ENCODE data around the gene C10orf67. TPM values are rescaled to one million over a fixed set of nuclear protein-coding genes. Genes with fewer than 3 reads are reported as not detected.

C10orf67 gene
- polyA plus RNA-seq, 1 donor from 2014 or later: 0.48 TPM

DNA sequence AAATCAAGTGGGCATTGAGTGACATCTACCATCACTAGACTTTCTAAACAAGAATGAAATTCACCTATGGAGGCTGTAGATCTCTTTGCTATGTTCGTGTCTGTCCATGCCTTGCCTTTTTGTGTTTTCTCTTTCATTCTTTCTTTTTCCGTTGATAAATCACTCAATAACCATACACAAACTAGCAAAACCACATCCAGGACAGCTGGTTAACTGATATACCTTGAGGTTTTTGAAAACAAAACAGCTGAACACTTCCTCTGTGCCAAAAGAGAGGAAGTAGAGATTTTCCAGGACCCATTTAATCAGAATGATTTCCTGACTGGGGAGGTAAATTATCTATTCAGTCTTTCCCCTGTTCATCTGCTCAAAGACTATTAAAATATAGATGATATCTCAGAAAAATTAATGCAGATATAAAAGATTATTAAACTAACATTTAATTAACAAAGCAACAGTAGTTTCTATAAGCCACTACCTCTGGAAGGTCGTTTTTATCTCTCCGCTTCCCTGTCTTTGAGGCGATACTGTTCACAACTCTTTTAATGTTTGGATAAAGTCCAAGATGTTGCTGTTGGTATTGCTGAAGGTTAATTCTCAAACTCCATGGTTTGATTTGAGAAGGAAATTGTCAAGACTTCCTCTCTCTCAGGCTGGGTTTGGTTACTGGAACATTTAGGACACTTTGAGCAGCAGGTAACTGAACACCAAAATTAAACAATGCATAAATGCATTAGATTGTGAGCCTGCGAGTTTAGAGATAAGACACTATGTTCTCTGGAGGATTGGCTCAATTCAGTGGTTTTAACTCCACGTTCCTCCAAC is 24.4 kb upstream of the C10orf67 start:
- no peak overlapping the region for H2AFZ ChIP-seq (ENCODE audit: low read depth, low read length)
- H3K36me3 ChIP-seq (ENCODE audit: insufficient read depth, low read length): no peaks in the 10 kb centered on the region
- H3K27me3 ChIP-seq (ENCODE audit: insufficient read depth, low read depth, low read length): no peaks in the 10 kb centered on the region
- no peaks in the 10 kb centered on the region for H3K79me2 ChIP-seq (replicated peaks; ENCODE audit: insufficient read depth, low read length)
- no peak overlapping the region for H3K9ac ChIP-seq (ENCODE audit: low read length)
- no peak overlapping the region for H3K4me3 ChIP-seq (ENCODE audit: low read length)
- H3K4me2 ChIP-seq (ENCODE audit: low read length): no peak overlapping the region
- no peaks in the 10 kb centered on the region for H3K9me3 ChIP-seq (ENCODE audit: low read length)
- H4K20me1 ChIP-seq (ENCODE audit: insufficient read depth): no peaks in the 10 kb centered on the region
- TF ChIP-seq POLR2AphosphoS5 (IDR thresholded peaks at IDR 0.05) (no peak), EP300 (conservative IDR thresholded peaks at IDR 0.05; ENCODE audit: poor library complexity, severe bottlenecking) (no peak), TAF1 (IDR thresholded peaks at IDR 0.05; ENCODE audit: low read depth) (no peak), SMC3 (conservative IDR thresholded peaks at IDR 0.05; ENCODE audit: poor library complexity) (no peak), EZH2 (IDR thresholded peaks at IDR 0.05; ENCODE audit: borderline replicate concordance, insufficient read depth, low read length, poor library complexity, severe bottlenecking) (no peak), RAD21 (conservative IDR thresholded peaks at IDR 0.05) (no peak), MXI1 (conservative IDR thresholded peaks at IDR 0.05; ENCODE audit: poor library complexity, severe bottlenecking) (no peak)
- TF ChIP-seq, protein P1, sequence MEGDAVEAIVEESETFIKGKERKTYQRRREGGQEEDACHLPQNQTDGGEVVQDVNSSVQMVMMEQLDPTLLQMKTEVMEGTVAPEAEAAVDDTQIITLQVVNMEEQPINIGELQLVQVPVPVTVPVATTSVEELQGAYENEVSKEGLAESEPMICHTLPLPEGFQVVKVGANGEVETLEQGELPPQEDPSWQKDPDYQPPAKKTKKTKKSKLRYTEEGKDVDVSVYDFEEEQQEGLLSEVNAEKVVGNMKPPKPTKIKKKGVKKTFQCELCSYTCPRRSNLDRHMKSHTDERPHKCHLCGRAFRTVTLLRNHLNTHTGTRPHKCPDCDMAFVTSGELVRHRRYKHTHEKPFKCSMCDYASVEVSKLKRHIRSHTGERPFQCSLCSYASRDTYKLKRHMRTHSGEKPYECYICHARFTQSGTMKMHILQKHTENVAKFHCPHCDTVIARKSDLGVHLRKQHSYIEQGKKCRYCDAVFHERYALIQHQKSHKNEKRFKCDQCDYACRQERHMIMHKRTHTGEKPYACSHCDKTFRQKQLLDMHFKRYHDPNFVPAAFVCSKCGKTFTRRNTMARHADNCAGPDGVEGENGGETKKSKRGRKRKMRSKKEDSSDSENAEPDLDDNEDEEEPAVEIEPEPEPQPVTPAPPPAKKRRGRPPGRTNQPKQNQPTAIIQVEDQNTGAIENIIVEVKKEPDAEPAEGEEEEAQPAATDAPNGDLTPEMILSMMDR (IDR thresholded peaks at IDR 0.05; ENCODE audit: poor library complexity, severe bottlenecking): no peak
- TF ChIP-seq, protein P2, sequence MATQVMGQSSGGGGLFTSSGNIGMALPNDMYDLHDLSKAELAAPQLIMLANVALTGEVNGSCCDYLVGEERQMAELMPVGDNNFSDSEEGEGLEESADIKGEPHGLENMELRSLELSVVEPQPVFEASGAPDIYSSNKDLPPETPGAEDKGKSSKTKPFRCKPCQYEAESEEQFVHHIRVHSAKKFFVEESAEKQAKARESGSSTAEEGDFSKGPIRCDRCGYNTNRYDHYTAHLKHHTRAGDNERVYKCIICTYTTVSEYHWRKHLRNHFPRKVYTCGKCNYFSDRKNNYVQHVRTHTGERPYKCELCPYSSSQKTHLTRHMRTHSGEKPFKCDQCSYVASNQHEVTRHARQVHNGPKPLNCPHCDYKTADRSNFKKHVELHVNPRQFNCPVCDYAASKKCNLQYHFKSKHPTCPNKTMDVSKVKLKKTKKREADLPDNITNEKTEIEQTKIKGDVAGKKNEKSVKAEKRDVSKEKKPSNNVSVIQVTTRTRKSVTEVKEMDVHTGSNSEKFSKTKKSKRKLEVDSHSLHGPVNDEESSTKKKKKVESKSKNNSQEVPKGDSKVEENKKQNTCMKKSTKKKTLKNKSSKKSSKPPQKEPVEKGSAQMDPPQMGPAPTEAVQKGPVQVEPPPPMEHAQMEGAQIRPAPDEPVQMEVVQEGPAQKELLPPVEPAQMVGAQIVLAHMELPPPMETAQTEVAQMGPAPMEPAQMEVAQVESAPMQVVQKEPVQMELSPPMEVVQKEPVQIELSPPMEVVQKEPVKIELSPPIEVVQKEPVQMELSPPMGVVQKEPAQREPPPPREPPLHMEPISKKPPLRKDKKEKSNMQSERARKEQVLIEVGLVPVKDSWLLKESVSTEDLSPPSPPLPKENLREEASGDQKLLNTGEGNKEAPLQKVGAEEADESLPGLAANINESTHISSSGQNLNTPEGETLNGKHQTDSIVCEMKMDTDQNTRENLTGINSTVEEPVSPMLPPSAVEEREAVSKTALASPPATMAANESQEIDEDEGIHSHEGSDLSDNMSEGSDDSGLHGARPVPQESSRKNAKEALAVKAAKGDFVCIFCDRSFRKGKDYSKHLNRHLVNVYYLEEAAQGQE (IDR thresholded peaks at IDR 0.05; ENCODE audit: borderline replicate concordance): no peak
- H3F3A ChIP-seq (ENCODE audit: insufficient read depth, low read length, poor library complexity, severe bottlenecking): no peaks in the 10 kb centered on the region
- H3K27ac ChIP-seq (ENCODE audit: low read length): no peak overlapping the region
- H3K9me2 ChIP-seq (ENCODE audit: insufficient read depth, low read length): no peaks in the 10 kb centered on the region

DNA sequence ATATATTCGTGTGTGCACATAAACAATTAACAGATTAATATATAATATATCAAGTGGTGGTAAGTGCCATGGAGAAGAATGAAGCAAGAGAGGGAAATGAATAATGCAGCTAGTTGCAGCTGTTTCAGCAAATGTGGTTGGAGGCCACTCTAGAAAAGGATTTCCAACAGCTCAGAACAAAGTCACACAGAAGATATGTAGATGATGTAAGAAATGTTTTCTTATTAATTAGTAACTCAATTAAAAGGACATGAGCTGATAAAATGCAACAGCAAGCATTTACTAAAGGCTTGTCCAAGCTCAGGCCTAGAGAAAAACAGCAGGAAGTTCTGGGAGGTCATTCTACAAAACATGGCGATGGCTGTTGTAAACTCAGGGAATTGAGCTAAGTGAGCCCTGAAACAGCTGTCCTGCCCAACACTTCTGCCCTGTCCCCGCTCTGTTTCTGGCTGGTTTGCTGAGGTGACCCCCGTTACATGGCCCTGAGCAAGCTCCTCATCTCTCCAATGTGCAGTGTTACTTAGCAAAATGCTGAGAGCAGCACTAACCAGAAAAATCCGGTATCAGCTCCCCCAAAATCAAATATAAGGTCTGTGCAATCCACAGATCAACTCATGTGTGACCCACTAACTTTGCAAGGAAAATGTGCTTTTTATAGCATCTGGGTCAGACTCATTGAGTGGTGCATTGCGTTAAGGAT is 23.4 kb upstream of the C10orf67 start:
- Histone ChIP-seq H3K27me3 (ENCODE audit: insufficient read depth, low read depth, low read length) (no peaks in the 10 kb centered on the region), H4K20me1 (ENCODE audit: insufficient read depth) (no peaks in the 10 kb centered on the region), H3F3A (ENCODE audit: insufficient read depth, low read length, poor library complexity, severe bottlenecking) (no peaks in the 10 kb centered on the region), H3K27ac (ENCODE audit: low read length) (no peak overlapping the region), H3K4me2 (ENCODE audit: low read length) (no peak overlapping the region), H3K36me3 (ENCODE audit: insufficient read depth, low read length) (no peaks in the 10 kb centered on the region), H3K9me3 (ENCODE audit: low read length) (no peaks in the 10 kb centered on the region), H3K9me2 (ENCODE audit: insufficient read depth, low read length) (no peaks in the 10 kb centered on the region), H2AFZ (ENCODE audit: low read depth, low read length) (no peak overlapping the region), H3K79me2 (replicated peaks; ENCODE audit: insufficient read depth, low read length) (no peaks in the 10 kb centered on the region), H3K4me3 (ENCODE audit: low read length) (no peak overlapping the region), H3K9ac (ENCODE audit: low read length) (no peak overlapping the region)
- TF ChIP-seq, protein P1 (IDR thresholded peaks at IDR 0.05; ENCODE audit: poor library complexity, severe bottlenecking): no peak
- no peak for TF ChIP-seq EZH2 (IDR thresholded peaks at IDR 0.05; ENCODE audit: borderline replicate concordance, insufficient read depth, low read length, poor library complexity, severe bottlenecking)
- TF ChIP-seq SMC3 (conservative IDR thresholded peaks at IDR 0.05; ENCODE audit: poor library complexity): no peak
- TF ChIP-seq MXI1 (conservative IDR thresholded peaks at IDR 0.05; ENCODE audit: poor library complexity, severe bottlenecking): no peak
- TF ChIP-seq EP300 (conservative IDR thresholded peaks at IDR 0.05; ENCODE audit: poor library complexity, severe bottlenecking): no peak
- TF ChIP-seq, protein P2 (IDR thresholded peaks at IDR 0.05; ENCODE audit: borderline replicate concordance): no peak
- no peak for TF ChIP-seq TAF1 (IDR thresholded peaks at IDR 0.05; ENCODE audit: low read depth)
- no peak for TF ChIP-seq POLR2AphosphoS5 (IDR thresholded peaks at IDR 0.05)
